Measurements from ENCODE around the gene PTPDC1.

- TF ChIP-seq CTCF (IDR thresholded peaks at IDR 0.05) (no peak), POLR2A (IDR thresholded peaks at IDR 0.05; ENCODE audit: low read depth) (no peak), EP300 (IDR thresholded peaks at IDR 0.05) (no peak)
These were observed 5.0 kb upstream of the PTPDC1 start for GRCh38 chr9:94079236-94079635.
